H9 (cell line): ENCODE data around the gene PPP4R2. TPM values are rescaled to one million over a fixed set of nuclear protein-coding genes. Genes with fewer than 3 reads are reported as not detected.

Experiments used
- DNase-seq: peaks from one replicate; pipeline ENCODE4 v3.0.0-alpha.2; 2017
- H2AFZ ChIP-seq: one replicate; pipeline ENCODE4 v1.6.1; 2013; ENCODE audit warnings: mild to moderate bottlenecking, low read length, control low read depth, moderate library complexity
- H2AK5ac ChIP-seq: 2 replicates; pipeline ENCODE4 v1.6.1; 2013; ENCODE audit warnings: low read length, control low read depth, mixed read lengths; ENCODE audit not compliant: insufficient read length
- H2BK120ac ChIP-seq: one replicate; pipeline ENCODE4 v1.6.1; 2013; ENCODE audit warnings: low read depth, mild to moderate bottlenecking, low read length, control low read depth, inconsistent platforms; ENCODE audit not compliant: poor library complexity, severe bottlenecking
- H2BK12ac ChIP-seq: 2 replicates; pipeline ENCODE4 v1.6.1; 2013; ENCODE audit warnings: low read length, control low read depth, mixed read lengths, low read depth; ENCODE audit not compliant: insufficient read length
- H2BK15ac ChIP-seq: 2 replicates; pipeline ENCODE4 v1.6.1; 2013; ENCODE audit warnings: low read depth, low read length, control low read depth
- H2BK20ac ChIP-seq: one replicate; pipeline ENCODE4 v1.6.1; 2013; ENCODE audit warnings: low read depth, mild to moderate bottlenecking, low read length, control low read depth, inconsistent platforms; ENCODE audit not compliant: poor library complexity, severe bottlenecking
- H2BK5ac ChIP-seq: 2 replicates; pipeline ENCODE4 v1.6.1; 2013; ENCODE audit warnings: low read length, control low read depth, mixed read lengths; ENCODE audit not compliant: insufficient read length
- H3K14ac ChIP-seq: 2 replicates; pipeline ENCODE4 v1.6.1; 2013; ENCODE audit warnings: low read length, control low read depth; ENCODE audit not compliant: insufficient read depth
- H3K18ac ChIP-seq: 2 replicates; pipeline ENCODE4 v1.6.1; 2013; ENCODE audit warnings: low read depth, mild to moderate bottlenecking, mixed read lengths, low read length, control low read depth; ENCODE audit not compliant: insufficient read length
- H3K23ac ChIP-seq: 2 replicates; pipeline ENCODE4 v1.6.1; 2013; ENCODE audit warnings: low read length, control low read depth, mixed read lengths, low read depth; ENCODE audit not compliant: insufficient read length
- H3K23me2 ChIP-seq: 2 replicates; pipeline ENCODE4 v1.6.1; 2013; ENCODE audit warnings: low read depth, mild to moderate bottlenecking, mixed read lengths, low read length, control low read depth; ENCODE audit not compliant: insufficient read length, poor library complexity, severe bottlenecking
- H3K27ac ChIP-seq: 2 replicates; pipeline ENCODE4 v1.5.1; 2013; ENCODE audit warnings: low read length, control low read depth, mixed read lengths, low read depth; ENCODE audit not compliant: insufficient read length
- H3K27me3 ChIP-seq: 2 replicates; pipeline ENCODE4 v1.6.1; 2013; ENCODE audit warnings: low read length, control low read depth, inconsistent platforms; ENCODE audit not compliant: insufficient read depth
- H3K4ac ChIP-seq: 2 replicates; pipeline ENCODE4 v1.6.1; 2013; ENCODE audit warnings: low read depth, mild to moderate bottlenecking, control low read depth, inconsistent platforms, low read length, moderate library complexity
- H3K4me1 ChIP-seq: 2 replicates; pipeline ENCODE4 v1.6.1; 2013; ENCODE audit warnings: low read length, control low read depth, inconsistent platforms; ENCODE audit not compliant: insufficient read depth
- H3K4me2 ChIP-seq: 2 replicates; pipeline ENCODE4 v1.6.1; 2013; ENCODE audit warnings: low read length, control low read depth, mixed read lengths; ENCODE audit not compliant: insufficient read length, insufficient read depth
- H3K56ac ChIP-seq: 2 replicates; pipeline ENCODE4 v1.6.1; 2013; ENCODE audit warnings: low read depth, mild to moderate bottlenecking, mixed read lengths, low read length, control low read depth; ENCODE audit not compliant: insufficient read length
- H3K79me1 ChIP-seq: 2 replicates; pipeline ENCODE4 v1.6.1; 2013; ENCODE audit warnings: low read depth, mild to moderate bottlenecking, moderate library complexity, low read length, control low read depth, inconsistent platforms; ENCODE audit not compliant: insufficient read depth, poor library complexity, severe bottlenecking
- H3K79me2 ChIP-seq: 2 replicates; pipeline ENCODE4 v1.6.1; 2013; ENCODE audit warnings: low read length, control low read depth, inconsistent platforms; ENCODE audit not compliant: insufficient read depth
- H3K9ac ChIP-seq: 2 replicates; pipeline ENCODE4 v1.6.1; 2013; ENCODE audit warnings: low read length, control low read depth, mixed read lengths; ENCODE audit not compliant: insufficient read length; ENCODE audit errors: extremely low read depth
- H3K9me3 ChIP-seq: one replicate; pipeline ENCODE4 v1.6.1; 2013; ENCODE audit warnings: low read depth, low read length, inconsistent platforms; ENCODE audit not compliant: control insufficient read depth
- H3T11ph ChIP-seq: one replicate; pipeline ENCODE4 v1.6.1; 2013; ENCODE audit warnings: mild to moderate bottlenecking, low read length, control low read depth, inconsistent platforms
- H4K20me1 ChIP-seq: one replicate; pipeline ENCODE4 v1.6.1; 2013; ENCODE audit not compliant: control insufficient read depth, insufficient read length, insufficient read depth
- H4K5ac ChIP-seq: 2 replicates; pipeline ENCODE4 v1.6.1; 2013; ENCODE audit warnings: low read depth, mild to moderate bottlenecking, mixed read lengths, low read length, control low read depth; ENCODE audit not compliant: insufficient read length
- H4K8ac ChIP-seq: replicated peaks from 2 replicates; pipeline ENCODE4 v1.6.1; 2013; ENCODE audit warnings: low read length, control low read depth, mixed read lengths, low read depth; ENCODE audit not compliant: insufficient read length
- H4K91ac ChIP-seq: 2 replicates; pipeline ENCODE4 v1.6.1; 2013; ENCODE audit warnings: low read depth, mild to moderate bottlenecking, moderate library complexity, mixed read lengths, low read length, control low read depth; ENCODE audit not compliant: insufficient read length
- H3K27ac Mint-ChIP-seq, 3 experiments: 2 replicates in 2 of 3; 3 replicates in 1 of 3; pipeline ENCODE4 v1.8.0; 2020 to 2021; ENCODE audit warnings: mixed read lengths in 3 of 3, mild to moderate bottlenecking in 1 of 3, moderate library complexity in 1 of 3
- H3K27me3 Mint-ChIP-seq: 2 replicates; pipeline ENCODE4 v1.8.0; 2021; ENCODE audit warnings: low read depth, mild to moderate bottlenecking, moderate library complexity, mixed read lengths
- H3K36me3 Mint-ChIP-seq, 3 experiments: 2 replicates in 2 of 3; 3 replicates in 1 of 3; pipeline ENCODE4 v1.8.0; 2020 to 2021; ENCODE audit warnings: low read depth in 3 of 3, mixed read lengths in 3 of 3; ENCODE audit not compliant: insufficient read depth in 1 of 3
- H3K4me1 Mint-ChIP-seq, 2 experiments: 2 replicates each; pipeline ENCODE4 v1.8.0; 2020; ENCODE audit warnings: mixed read lengths in 2 of 2
- H3K4me3 Mint-ChIP-seq, 2 experiments: 2 replicates in 1 of 2; 3 replicates in 1 of 2; pipeline ENCODE4 v1.8.0; 2020 to 2021; ENCODE audit warnings: mild to moderate bottlenecking in 2 of 2, mixed read lengths in 2 of 2, moderate library complexity in 1 of 2
- H3K9me3 Mint-ChIP-seq, 2 experiments: 2 replicates in 1 of 2; 3 replicates in 1 of 2; pipeline ENCODE4 v1.8.0; 2020; ENCODE audit warnings: mild to moderate bottlenecking in 2 of 2, mixed read lengths in 2 of 2, moderate library complexity in 1 of 2
- WGBS: extraction: QIAGEN DNeasy Blood & Tissue Kit; methylation state at CpG from one replicate; pipeline ENCODE4 v1.1.7; 2013; ENCODE audit warnings: missing lambda C conversion rate, low lambda C conversion rate, mixed read lengths; ENCODE audit not compliant: insufficient read length; ENCODE audit errors: extremely low coverage; 5-methylcytosine and 5-hydroxymethylcytosine counted together
- total RNA-seq: library from RNA; stranded (reverse); gene quantifications from 2 replicates; pipeline ENCODE4 v1.2.1, GENCODE V29; 2021
- TF ChIP-seq, protein P1 (sequence below): fragments of 200-600 bp; sonication (generic); conservative IDR thresholded peaks from 3 replicates; pipeline ENCODE4 v1.8.0; 2021; ENCODE audit warnings: antibody characterized with exemption, mild to moderate bottlenecking

Gene PPP4R2
- total RNA-seq, 1 experiment from 2014 or later: 132 TPM

- Mint-ChIP-seq H3K36me3 (no peaks in the 10 kb centered on the region), H3K27me3 (no peaks in the 10 kb centered on the region), H3K9me3 (no peaks in the 10 kb centered on the region), H3K27ac (no peak overlapping the region; a peak in 1 of 7 replicates), H3K4me3 (no peak overlapping the region), H3K4me1 (no peaks in the 10 kb centered on the region; a peak in 1 of 4 replicates)
- Histone ChIP-seq H2BK120ac (no peak overlapping the region), H4K20me1 (no peaks in the 10 kb centered on the region), H3K79me1 (no peaks in the 10 kb centered on the region), H2BK15ac (no peak overlapping the region), H3K79me2 (no peaks in the 10 kb centered on the region), H2BK5ac (no peak overlapping the region), H4K91ac (no peak overlapping the region), H3K23ac (no peak overlapping the region), H3K4me2 (no peak overlapping the region), H3K18ac (no peak overlapping the region), H3K4me1 (no peaks in the 10 kb centered on the region), H3K27ac (no peak overlapping the region), H2AK5ac (no peak overlapping the region), H3K9ac (no peak overlapping the region), H3K9me3 (no peaks in the 10 kb centered on the region), H3K56ac (no peak overlapping the region), H3K14ac (no peak overlapping the region), H3K23me2 (no peaks in the 10 kb centered on the region), H4K8ac (no peak overlapping the region), H2BK12ac (no peak overlapping the region), H3K27me3 (no peaks in the 10 kb centered on the region), H2BK20ac (no peak overlapping the region), H3T11ph (no peak overlapping the region), H4K5ac (no peak overlapping the region), H2AFZ (no peak overlapping the region), H3K4ac (no peak overlapping the region)
- TF ChIP-seq, protein P1, sequence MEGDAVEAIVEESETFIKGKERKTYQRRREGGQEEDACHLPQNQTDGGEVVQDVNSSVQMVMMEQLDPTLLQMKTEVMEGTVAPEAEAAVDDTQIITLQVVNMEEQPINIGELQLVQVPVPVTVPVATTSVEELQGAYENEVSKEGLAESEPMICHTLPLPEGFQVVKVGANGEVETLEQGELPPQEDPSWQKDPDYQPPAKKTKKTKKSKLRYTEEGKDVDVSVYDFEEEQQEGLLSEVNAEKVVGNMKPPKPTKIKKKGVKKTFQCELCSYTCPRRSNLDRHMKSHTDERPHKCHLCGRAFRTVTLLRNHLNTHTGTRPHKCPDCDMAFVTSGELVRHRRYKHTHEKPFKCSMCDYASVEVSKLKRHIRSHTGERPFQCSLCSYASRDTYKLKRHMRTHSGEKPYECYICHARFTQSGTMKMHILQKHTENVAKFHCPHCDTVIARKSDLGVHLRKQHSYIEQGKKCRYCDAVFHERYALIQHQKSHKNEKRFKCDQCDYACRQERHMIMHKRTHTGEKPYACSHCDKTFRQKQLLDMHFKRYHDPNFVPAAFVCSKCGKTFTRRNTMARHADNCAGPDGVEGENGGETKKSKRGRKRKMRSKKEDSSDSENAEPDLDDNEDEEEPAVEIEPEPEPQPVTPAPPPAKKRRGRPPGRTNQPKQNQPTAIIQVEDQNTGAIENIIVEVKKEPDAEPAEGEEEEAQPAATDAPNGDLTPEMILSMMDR: no peak
- no peak for DNase-seq
- WGBS: no CpG with 5 or more reads among the region's 8 CpGs
These were observed 84.5 kb downstream of the PPP4R2 start for GRCh38 chr3:73081140-73081539.
